K562 (cell line): Measurements from ENCODE around the gene HSF5. TPM values are rescaled to one million over a fixed set of nuclear protein-coding genes. Genes with fewer than 3 reads are reported as not detected.

Experiments
- CBX8 ChIP-seq: fragments of 200-600 bp; sonication (generic); IDR thresholded peaks from 2 replicates; pipeline ENCODE4 v1.6.1; 2012; ENCODE audit warnings: borderline replicate concordance, mixed run types, low read depth, mild to moderate bottlenecking, moderate library complexity, mixed read lengths, low read length, control low read depth, inconsistent platforms; ENCODE audit not compliant: poor library complexity, severe bottlenecking; ENCODE audit errors: extremely low read depth
- CHD2 ChIP-seq: IDR thresholded peaks from 2 replicates; pipeline ENCODE4 v1.6.1; 2011; ENCODE audit warnings: low read depth, low read length
- DACH1 ChIP-seq: fragments of 450-650 bp; IDR thresholded peaks from 2 replicates; pipeline ENCODE4 v1.6.1; 2018; ENCODE audit not compliant: partially characterized antibody
- MECOM ChIP-seq: fragments of 250-450 bp; sonication (Bioruptor Pico); IDR thresholded peaks from 2 replicates; pipeline ENCODE4 v1.8.0; 2022; ENCODE audit warnings: inconsistent platforms
- MYC ChIP-seq, 2 experiments: fragments of 250-450 bp in 1 of 2; sonication (Bioruptor Pico) in 1 of 2; IDR thresholded peaks; 2 replicates each; pipeline versions ENCODE4 v1.5.1 to v1.6.1; 2012 to 2021; ENCODE audit warnings: low read depth in 2 of 2, borderline replicate concordance in 1 of 2, improper control_type of control experiment in 1 of 2, low read length in 1 of 2, mild to moderate bottlenecking in 1 of 2, moderate library complexity in 1 of 2
- NCOA2 ChIP-seq, 2 experiments: fragments of 450-650 bp; IDR thresholded peaks; 2 replicates each; pipeline ENCODE4 v1.6.1; 2018; ENCODE audit warnings: mild to moderate bottlenecking in 2 of 2, moderate library complexity in 1 of 2; ENCODE audit not compliant: partially characterized antibody in 2 of 2
- POLR2H ChIP-seq: IDR thresholded peaks from 2 replicates; pipeline ENCODE4 v1.6.1; 2016; ENCODE audit warnings: missing genetic modification characterization, low read depth, mild to moderate bottlenecking, control low read depth, missing compliant biosample characterization, moderate library complexity
- RHOXF2B ChIP-seq: fragments of 250-450 bp; sonication (Bioruptor Pico); conservative IDR thresholded peaks from 2 replicates; pipeline ENCODE4 v1.5.1; 2021
- SIRT6 ChIP-seq: IDR thresholded peaks from one replicate; pipeline ENCODE4 v1.6.1; 2012; ENCODE audit warnings: low read depth, mild to moderate bottlenecking, control low read depth, inconsistent platforms, low read length, moderate library complexity
- TBP ChIP-seq: optimal IDR thresholded peaks from 2 replicates; pipeline ENCODE3; 2011; ENCODE audit warnings: low read depth, low read length, improper control_type of control experiment
- TGIF2 ChIP-seq: sonication (generic); formaldehyde crosslinking; IDR thresholded peaks from 2 replicates; pipeline ENCODE4 v1.8.1; 2022; ENCODE audit warnings: mild to moderate bottlenecking, missing genetic modification reagents, moderate library complexity
- THRAP3 ChIP-seq: fragments of 450-650 bp; IDR thresholded peaks from 2 replicates; pipeline ENCODE4 v1.6.1; 2016; ENCODE audit warnings: mild to moderate bottlenecking, inconsistent platforms, borderline replicate concordance
- U2AF2 ChIP-seq: fragments of 200-400 bp; formaldehyde crosslinking; optimal IDR thresholded peaks from 2 replicates; pipeline ENCODE3; 2017; ENCODE audit warnings: low read depth, mild to moderate bottlenecking, low read length
- XRCC5 ChIP-seq: fragments of 200-400 bp; formaldehyde crosslinking; IDR thresholded peaks from 2 replicates; pipeline ENCODE4 v1.6.1; 2017; ENCODE audit warnings: low read depth, mild to moderate bottlenecking, low read length
- YY1 ChIP-seq, 3 experiments: IDR thresholded peaks; 2 replicates each; pipeline ENCODE4 v1.6.1; 2011; ENCODE audit warnings: low read length in 2 of 3, mild to moderate bottlenecking in 2 of 3, moderate library complexity in 2 of 3, borderline replicate concordance in 1 of 3, control low read depth in 1 of 3, low read depth in 1 of 3; ENCODE audit not compliant: insufficient read depth in 3 of 3, insufficient replicate concordance in 2 of 3, control insufficient read depth in 1 of 3, insufficient read length in 1 of 3; ENCODE audit errors: extremely low read depth in 1 of 3
- ZNF518B ChIP-seq: fragments of 250-450 bp; sonication (Bioruptor Pico); IDR thresholded peaks from 2 replicates; pipeline ENCODE4 v1.5.0; 2021; ENCODE audit warnings: mild to moderate bottlenecking, moderate library complexity
- polyA plus RNA-seq, 8 experiments: library from polyadenylated mRNA; depleted of rRNA in 4 of 8; stranded (reverse) in 5 of 8; unstranded in 3 of 8; fragments of >200 nt; fragmentation: Nextera tagmentation in 2 of 8; fragmentation: Illumina TruSeq in 1 of 8; extraction: Ambion mirVana in 2 of 8; extraction: Trizol in 1 of 8; gene quantifications; 2 replicates each; pipeline versions ENCODE4 v1.2.1 to v1.2.3, GENCODE V29; 2011 to 2014; ENCODE audit warnings: inconsistent platforms in 1 of 8, missing spikeins in 1 of 8
- total RNA-seq, 7 experiments: library from RNA; depleted of rRNA in 6 of 7; stranded (reverse); fragments of >200 nt in 6 of 7; fragmentation: Illumina TruSeq in 2 of 7; extraction: Trizol in 2 of 7; gene quantifications; 2 replicates each; pipeline versions ENCODE4 v1.2.1 to v1.2.3, GENCODE V29; 2011 to 2021; ENCODE audit warnings: low replicate concordance in 1 of 7
- TF ChIP-seq, protein P1 (sequence below): sonication (generic); formaldehyde crosslinking; IDR thresholded peaks from 2 replicates; pipeline ENCODE4 v1.8.1; 2023; ENCODE audit warnings: mild to moderate bottlenecking, missing genetic modification reagents
- TF ChIP-seq, protein P2 (sequence below): fragments of 450-650 bp; IDR thresholded peaks from 2 replicates; pipeline ENCODE4 v1.7.0; 2016; ENCODE audit warnings: borderline replicate concordance

HSF5 gene
- total and polyA plus RNA-seq, 9 of the 15 experiments (the other 6 are each of a cell fraction or from before 2014, with no cell fraction given) = 0.04 TPM; not detected in 8

- no peak for TF ChIP-seq U2AF2
- no peak for TF ChIP-seq NCOA2 (IDR thresholded peaks at IDR 0.05; ENCODE audit: partially characterized antibody in 2 of 2)
- no peak for TF ChIP-seq CBX8
- TF ChIP-seq MYC (IDR thresholded peaks at IDR 0.05; ENCODE audit: low read depth, low read length) = no peak
- no peak for TF ChIP-seq MYC (CRISPR knock-in tag; IDR thresholded peaks at IDR 0.05; ENCODE audit: borderline replicate concordance, low read depth)
- TF ChIP-seq CHD2 = no peak
- TF ChIP-seq MECOM (CRISPR knock-in tag) = no peak
- TF ChIP-seq, protein P1, sequence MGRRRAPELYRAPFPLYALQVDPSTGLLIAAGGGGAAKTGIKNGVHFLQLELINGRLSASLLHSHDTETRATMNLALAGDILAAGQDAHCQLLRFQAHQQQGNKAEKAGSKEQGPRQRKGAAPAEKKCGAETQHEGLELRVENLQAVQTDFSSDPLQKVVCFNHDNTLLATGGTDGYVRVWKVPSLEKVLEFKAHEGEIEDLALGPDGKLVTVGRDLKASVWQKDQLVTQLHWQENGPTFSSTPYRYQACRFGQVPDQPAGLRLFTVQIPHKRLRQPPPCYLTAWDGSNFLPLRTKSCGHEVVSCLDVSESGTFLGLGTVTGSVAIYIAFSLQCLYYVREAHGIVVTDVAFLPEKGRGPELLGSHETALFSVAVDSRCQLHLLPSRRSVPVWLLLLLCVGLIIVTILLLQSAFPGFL = no peak
- peak in 1 of 3 experiments; percentile 33 for TF ChIP-seq YY1 (IDR thresholded peaks at IDR 0.05; ENCODE audit: borderline replicate concordance in 1 of 3, control insufficient read depth in 1 of 3, extremely low read depth in 1 of 3, insufficient read depth in 3 of 3, insufficient read length in 1 of 3, insufficient replicate concordance in 2 of 3, low read depth in 1 of 3, low read length in 2 of 3)
- TF ChIP-seq ZNF518B (CRISPR knock-in tag) = no peak
- TF ChIP-seq SIRT6 = no peak
- no peak for TF ChIP-seq XRCC5
- no peak for TF ChIP-seq TGIF2 (CRISPR knock-in tag)
- TF ChIP-seq, protein P2, sequence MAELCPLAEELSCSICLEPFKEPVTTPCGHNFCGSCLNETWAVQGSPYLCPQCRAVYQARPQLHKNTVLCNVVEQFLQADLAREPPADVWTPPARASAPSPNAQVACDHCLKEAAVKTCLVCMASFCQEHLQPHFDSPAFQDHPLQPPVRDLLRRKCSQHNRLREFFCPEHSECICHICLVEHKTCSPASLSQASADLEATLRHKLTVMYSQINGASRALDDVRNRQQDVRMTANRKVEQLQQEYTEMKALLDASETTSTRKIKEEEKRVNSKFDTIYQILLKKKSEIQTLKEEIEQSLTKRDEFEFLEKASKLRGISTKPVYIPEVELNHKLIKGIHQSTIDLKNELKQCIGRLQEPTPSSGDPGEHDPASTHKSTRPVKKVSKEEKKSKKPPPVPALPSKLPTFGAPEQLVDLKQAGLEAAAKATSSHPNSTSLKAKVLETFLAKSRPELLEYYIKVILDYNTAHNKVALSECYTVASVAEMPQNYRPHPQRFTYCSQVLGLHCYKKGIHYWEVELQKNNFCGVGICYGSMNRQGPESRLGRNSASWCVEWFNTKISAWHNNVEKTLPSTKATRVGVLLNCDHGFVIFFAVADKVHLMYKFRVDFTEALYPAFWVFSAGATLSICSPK = no peak
- peak; percentile 24 for TF ChIP-seq TBP
- no peak for TF ChIP-seq POLR2H (tag)
- TF ChIP-seq DACH1 = no peak
- no peak for TF ChIP-seq RHOXF2B (CRISPR knock-in tag)
- TF ChIP-seq THRAP3 = no peak
Observed at GRCh38 chr17:58415371-58416055, 72.7 kb downstream of the HSF5 start (continued).
